ENCODE measurements around the gene ARHGAP25. TPM values are rescaled to one million over a fixed set of nuclear protein-coding genes. Genes with fewer than 3 reads are reported as not detected.

ARHGAP25 gene
- polyA plus RNA-seq, 1 donor (not counting 4 experiments of a cell fraction or from before 2014, with no cell fraction given): 25.3 TPM

GRCh38 chr2:68833162-68833561, 98.6 kb downstream of the ARHGAP25 start:
- no peak for TF ChIP-seq CTCF (optimal IDR thresholded peaks at IDR 0.05 in 1 of 3, IDR thresholded peaks at IDR 0.05 in 1 of 3, conservative IDR thresholded peaks at IDR 0.05 in 1 of 3; ENCODE audit: extremely low read depth in 1 of 3, insufficient read depth in 2 of 3, low read length in 3 of 3)
- TF ChIP-seq EZH2 (IDR thresholded peaks at IDR 0.05; ENCODE audit: low read length): no peak
- dilution Hi-C loops (cut with MboI; ENCODE audit: extremely low pct_ligation_motif_present, low sequenced_read_pairs): no loop called here
- no peak overlapping the region for H3K27ac ChIP-seq (ENCODE audit: control insufficient read depth, insufficient read depth, low read length)
- H2AFZ ChIP-seq (ENCODE audit: control insufficient read depth, low read length): no peak overlapping the region
- H3K4me3 ChIP-seq (ENCODE audit: control insufficient read depth in 2 of 3, extremely low read depth in 1 of 3, insufficient read depth in 2 of 3, low read depth in 1 of 3, low read length in 3 of 3): no peak overlapping the region
- no peak overlapping the region for H3K4me2 ChIP-seq (ENCODE audit: control insufficient read depth, extremely low read depth, insufficient read depth, low read depth, low read length)
- H4K20me1 ChIP-seq (ENCODE audit: control insufficient read depth, extremely low read depth, insufficient read depth, low read length): no peaks in the 10 kb centered on the region
- H3K79me2 ChIP-seq (ENCODE audit: control insufficient read depth, insufficient read depth, low read length): no peaks in the 10 kb centered on the region
- no peaks in the 10 kb centered on the region for H3K36me3 ChIP-seq (ENCODE audit: control insufficient read depth in 2 of 2, extremely low read depth in 1 of 2, insufficient read depth in 2 of 2, low read length in 2 of 2)
- H3K4me1 ChIP-seq (ENCODE audit: control insufficient read depth, extremely low read depth, insufficient read depth, low read length): peaks cover 22% of the 10 kb centered on the region
- no peaks in the 10 kb centered on the region for H3K9me3 ChIP-seq (ENCODE audit: control insufficient read depth, low read depth, low read length)
- H3K9me1 ChIP-seq (ENCODE audit: control insufficient read depth, extremely low read depth, insufficient read depth, low read length): peaks cover 2% of the 10 kb centered on the region
- no peak for DNase-seq (ENCODE audit: low read depth, low spot score)
- no peak for FAIRE-seq
- no peaks in the 10 kb centered on the region for H3K27me3 ChIP-seq (ENCODE audit: control insufficient read depth, extremely low read depth, insufficient read depth, low read length)
- no peak overlapping the region for H3K9ac ChIP-seq (ENCODE audit: control insufficient read depth, extremely low read depth, insufficient read depth, low read length)

GRCh38 chr2:68834737-68835376, 100.2 kb downstream of the ARHGAP25 start:
- dilution Hi-C loops (cut with MboI; ENCODE audit: extremely low pct_ligation_motif_present, low sequenced_read_pairs): no loop called here
- TF ChIP-seq CTCF (optimal IDR thresholded peaks at IDR 0.05 in 1 of 3, IDR thresholded peaks at IDR 0.05 in 1 of 3, conservative IDR thresholded peaks at IDR 0.05 in 1 of 3; ENCODE audit: extremely low read depth in 1 of 3, insufficient read depth in 2 of 3, low read length in 3 of 3) (no peak), EZH2 (IDR thresholded peaks at IDR 0.05; ENCODE audit: low read length) (no peak)
- no peak for DNase-seq (ENCODE audit: low read depth, low spot score)
- Histone ChIP-seq H3K79me2 (ENCODE audit: control insufficient read depth, insufficient read depth, low read length) (no peaks in the 10 kb centered on the region), H3K9ac (ENCODE audit: control insufficient read depth, extremely low read depth, insufficient read depth, low read length) (no peak overlapping the region), H3K4me1 (ENCODE audit: control insufficient read depth, extremely low read depth, insufficient read depth, low read length) (peaks cover 9% of the 10 kb centered on the region), H4K20me1 (ENCODE audit: control insufficient read depth, extremely low read depth, insufficient read depth, low read length) (no peaks in the 10 kb centered on the region), H3K9me1 (ENCODE audit: control insufficient read depth, extremely low read depth, insufficient read depth, low read length) (no peaks in the 10 kb centered on the region), H2AFZ (ENCODE audit: control insufficient read depth, low read length) (no peak overlapping the region), H3K27ac (ENCODE audit: control insufficient read depth, insufficient read depth, low read length) (no peak overlapping the region), H3K36me3 (ENCODE audit: control insufficient read depth in 2 of 2, extremely low read depth in 1 of 2, insufficient read depth in 2 of 2, low read length in 2 of 2) (no peaks in the 10 kb centered on the region), H3K9me3 (ENCODE audit: control insufficient read depth, low read depth, low read length) (no peaks in the 10 kb centered on the region), H3K4me2 (ENCODE audit: control insufficient read depth, extremely low read depth, insufficient read depth, low read depth, low read length) (no peak overlapping the region), H3K4me3 (ENCODE audit: control insufficient read depth in 2 of 3, extremely low read depth in 1 of 3, insufficient read depth in 2 of 3, low read depth in 1 of 3, low read length in 3 of 3) (no peak overlapping the region), H3K27me3 (ENCODE audit: control insufficient read depth, extremely low read depth, insufficient read depth, low read length) (no peaks in the 10 kb centered on the region)
- FAIRE-seq: no peak

Data from keratinocyte (primary cell).